ENCODE measurements around the gene SREK1. TPM values are rescaled to one million over a fixed set of nuclear protein-coding genes. Genes with fewer than 3 reads are reported as not detected.

The SREK1 gene
- total and polyA plus RNA-seq, 9 donors = 24.5 to 101 (median 54.0) TPM

DNA sequence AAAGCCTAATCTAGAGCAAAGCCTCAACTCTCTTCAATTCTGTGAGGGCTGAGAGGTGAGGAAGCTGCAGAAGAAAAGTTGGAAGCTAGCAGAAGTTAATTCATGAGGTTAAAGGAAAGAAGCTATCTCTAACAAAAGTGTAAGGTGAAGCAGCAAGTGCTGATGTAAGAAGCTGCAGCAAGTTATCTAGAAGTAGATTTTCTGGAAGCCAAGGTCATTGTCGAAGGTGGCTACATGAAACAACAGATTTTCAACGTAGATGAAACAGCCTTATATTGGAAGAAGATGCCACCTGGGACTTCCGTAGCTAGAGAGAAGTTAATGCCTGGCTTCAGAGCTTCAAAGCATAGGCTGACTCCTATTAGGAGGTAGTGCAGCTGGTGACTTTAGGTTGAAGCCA, 42.0 kb downstream of the SREK1 start:
- DNase-seq = no peak
- H3K4me1 ChIP-seq (ENCODE audit: insufficient read depth) = peaks cover 4% of the 10 kb centered on the region
- H3K36me3 ChIP-seq = no peaks in the 10 kb centered on the region
- intact Hi-C loops (cut with DNase I) = loop anchor here in 1 of 4 donors (5.0 kb wide), 1 partner anchor 36 kb away; no protein-coding TSS in a partner anchor
- H3K9me3 ChIP-seq = no peaks in the 10 kb centered on the region
- no peak overlapping the region for H3K27ac ChIP-seq
- TF ChIP-seq EP300 (IDR thresholded peaks at IDR 0.05) (no peak), POLR2A (IDR thresholded peaks at IDR 0.05) (no peak)
- TF ChIP-seq, protein P1, sequence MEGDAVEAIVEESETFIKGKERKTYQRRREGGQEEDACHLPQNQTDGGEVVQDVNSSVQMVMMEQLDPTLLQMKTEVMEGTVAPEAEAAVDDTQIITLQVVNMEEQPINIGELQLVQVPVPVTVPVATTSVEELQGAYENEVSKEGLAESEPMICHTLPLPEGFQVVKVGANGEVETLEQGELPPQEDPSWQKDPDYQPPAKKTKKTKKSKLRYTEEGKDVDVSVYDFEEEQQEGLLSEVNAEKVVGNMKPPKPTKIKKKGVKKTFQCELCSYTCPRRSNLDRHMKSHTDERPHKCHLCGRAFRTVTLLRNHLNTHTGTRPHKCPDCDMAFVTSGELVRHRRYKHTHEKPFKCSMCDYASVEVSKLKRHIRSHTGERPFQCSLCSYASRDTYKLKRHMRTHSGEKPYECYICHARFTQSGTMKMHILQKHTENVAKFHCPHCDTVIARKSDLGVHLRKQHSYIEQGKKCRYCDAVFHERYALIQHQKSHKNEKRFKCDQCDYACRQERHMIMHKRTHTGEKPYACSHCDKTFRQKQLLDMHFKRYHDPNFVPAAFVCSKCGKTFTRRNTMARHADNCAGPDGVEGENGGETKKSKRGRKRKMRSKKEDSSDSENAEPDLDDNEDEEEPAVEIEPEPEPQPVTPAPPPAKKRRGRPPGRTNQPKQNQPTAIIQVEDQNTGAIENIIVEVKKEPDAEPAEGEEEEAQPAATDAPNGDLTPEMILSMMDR (IDR thresholded peaks at IDR 0.05) = no peak
- 17 to 28% (median 22%) methylated on average over 3 of the region's 3 CpGs for WGBS, 3 donors
- H3K4me3 ChIP-seq = no peak overlapping the region
- no peaks in the 10 kb centered on the region for H3K27me3 ChIP-seq

GRCh38 chr5:66193419-66193818, 49.3 kb downstream of the SREK1 start:
- Histone ChIP-seq H3K27ac (no peak overlapping the region), H3K9me3 (no peaks in the 10 kb centered on the region)

DNA sequence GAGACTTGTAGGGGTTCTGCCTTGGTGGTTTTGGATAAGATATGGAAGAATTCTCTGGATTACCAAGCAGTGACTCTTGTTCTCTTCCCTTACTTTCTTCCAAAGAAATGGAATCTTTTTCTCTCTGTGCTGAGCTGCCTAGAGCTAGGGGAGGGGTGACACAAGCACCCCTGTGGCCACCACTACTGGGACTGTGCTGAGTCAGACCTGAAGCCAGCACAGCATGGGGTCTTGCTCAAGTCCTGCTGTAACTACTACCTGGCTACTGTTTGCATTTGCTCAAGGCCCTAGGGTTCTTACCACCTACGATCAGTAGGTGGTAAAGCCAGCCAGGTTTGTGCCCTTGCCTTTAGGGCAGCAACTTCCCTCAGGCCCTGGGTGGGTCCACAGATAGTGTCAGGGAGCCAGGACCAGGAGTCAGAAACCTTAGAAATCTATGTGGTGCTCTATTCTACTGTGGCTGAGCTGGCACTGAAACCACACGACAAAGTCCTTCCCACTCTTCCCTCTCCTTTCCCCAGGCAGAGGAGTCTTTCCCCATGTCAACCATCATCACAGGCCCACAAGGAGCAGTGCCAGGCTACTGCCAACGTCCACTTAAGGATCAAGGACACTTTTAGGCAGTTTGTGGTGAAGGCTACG, 53.8 kb downstream of the SREK1 start:
- no peak overlapping the region for H3K4me3 ChIP-seq
- H3K4me1 ChIP-seq (ENCODE audit: insufficient read depth) = no peaks in the 10 kb centered on the region
- H3K9me3 ChIP-seq = no peaks in the 10 kb centered on the region
- H3K27ac ChIP-seq = no peak overlapping the region
- intact Hi-C loops (cut with DNase I) = no loop called here
- 88 to 91% (median 88%) methylated on average over 4 of the region's 4 CpGs for WGBS, 3 donors
- DNase-seq = no peak
- TF ChIP-seq, protein P1 (IDR thresholded peaks at IDR 0.05) = no peak
- TF ChIP-seq POLR2A (IDR thresholded peaks at IDR 0.05) (no peak), EP300 (IDR thresholded peaks at IDR 0.05) (no peak)
- H3K36me3 ChIP-seq = no peaks in the 10 kb centered on the region
- no peaks in the 10 kb centered on the region for H3K27me3 ChIP-seq

More at GRCh38 chr5:66193419-66193818, 49.3 kb downstream of the SREK1 start:
- intact Hi-C loops (cut with DNase I) = no loop called here
- TF ChIP-seq, protein P1 (IDR thresholded peaks at IDR 0.05) = no peak
- TF ChIP-seq POLR2A (IDR thresholded peaks at IDR 0.05) = no peak
- TF ChIP-seq EP300 (IDR thresholded peaks at IDR 0.05) = no peak
- H3K27me3 ChIP-seq = no peaks in the 10 kb centered on the region
- no peaks in the 10 kb centered on the region for H3K4me1 ChIP-seq (ENCODE audit: insufficient read depth)
- no peak overlapping the region for H3K4me3 ChIP-seq
- DNase-seq = no peak
- H3K36me3 ChIP-seq = no peaks in the 10 kb centered on the region

GRCh38 chr5:66198837-66199236, 54.7 kb downstream of the SREK1 start:
- WGBS, 3 donors = 87 to 96% (median 91%) methylated on average over 1 of the region's 1 CpG
- TF ChIP-seq EP300 (IDR thresholded peaks at IDR 0.05) (no peak), POLR2A (IDR thresholded peaks at IDR 0.05) (no peak)
- TF ChIP-seq, protein P1 (IDR thresholded peaks at IDR 0.05) = no peak
- H3K4me1 ChIP-seq (ENCODE audit: insufficient read depth) = no peaks in the 10 kb centered on the region
- intact Hi-C loops (cut with DNase I) = no loop called here
- no peak for DNase-seq
- no peaks in the 10 kb centered on the region for H3K36me3 ChIP-seq
- H3K9me3 ChIP-seq = no peaks in the 10 kb centered on the region
- H3K27me3 ChIP-seq = no peaks in the 10 kb centered on the region
- no peak overlapping the region for H3K4me3 ChIP-seq
- no peak overlapping the region for H3K27ac ChIP-seq
